OCI-LY7 (cell line): Measurements from ENCODE around the gene CD58. TPM values are rescaled to one million over a fixed set of nuclear protein-coding genes. Genes with fewer than 3 reads are reported as not detected.

ENCODE experiments used
- BruUV-seq: library from RNA; stranded (reverse); fragments of 400-500 nt; replicated peaks from 2 replicates; lab custom pipeline; 2021; lab: Mats Ljungman, UMichigan
- CTCF ChIA-PET: fragments of 300-600 bp; sonication (Branson Sonifier 250); formaldehyde crosslinking; loops from one replicate; lab custom pipeline; 2022; ENCODE audit warnings: antibody characterized with exemption; ENCODE audit not compliant: unreplicated experiment; lab: Charles Lee
- POLR2A ChIA-PET: fragments of 300-600 bp; sonication (Branson Sonifier 250); formaldehyde crosslinking; loops from one replicate; lab custom pipeline; 2022; ENCODE audit warnings: antibody characterized with exemption; lab: Charles Lee
- DNase-seq: peaks from one replicate; pipeline ENCODE4 v3.0.0-alpha.2; 2015; ENCODE audit warnings: low spot score
- H2AFZ ChIP-seq: fragments of 200-600 bp; sonication (generic), shearing (Covaris generic); 2 replicates; pipeline ENCODE4 v1.6.1; 2014; ENCODE audit warnings: mild to moderate bottlenecking, antibody characterized with exemption, low read length, moderate library complexity
- H3K27ac ChIP-seq: fragments of 200-600 bp; sonication (generic); 2 replicates; pipeline ENCODE4 v1.5.1; 2014; ENCODE audit warnings: mixed run types, low read depth, mild to moderate bottlenecking, moderate library complexity, low read length, inconsistent platforms; ENCODE audit not compliant: poor library complexity, severe bottlenecking
- H3K36me3 ChIP-seq: fragments of 200-600 bp; sonication (generic); 2 replicates; pipeline ENCODE4 v1.6.1; 2014; ENCODE audit warnings: mild to moderate bottlenecking, antibody characterized with exemption, low read length, moderate library complexity, mixed read lengths; ENCODE audit not compliant: insufficient read depth
- H3K4me1 ChIP-seq: fragments of 200-600 bp; sonication (generic); 2 replicates; pipeline ENCODE4 v1.5.1; 2014; ENCODE audit warnings: mild to moderate bottlenecking, low read length; ENCODE audit not compliant: insufficient read depth, poor library complexity, severe bottlenecking
- H3K4me2 ChIP-seq: fragments of 200-600 bp; sonication (generic); 2 replicates; pipeline ENCODE4 v1.6.1; 2014; ENCODE audit warnings: mild to moderate bottlenecking, low read length
- H3K4me3 ChIP-seq: fragments of 200-600 bp; sonication (generic); 2 replicates; pipeline ENCODE4 v1.5.1; 2014; ENCODE audit warnings: mild to moderate bottlenecking, low read depth, low read length; ENCODE audit not compliant: poor library complexity, severe bottlenecking
- H3K79me2 ChIP-seq: fragments of 200-600 bp; sonication (generic); 2 replicates; pipeline ENCODE4 v1.6.1; 2016; ENCODE audit warnings: low read depth, mild to moderate bottlenecking, low read length, moderate library complexity, mixed read lengths; ENCODE audit not compliant: insufficient read depth
- H3K9me2 ChIP-seq: fragments of 200-600 bp; sonication (generic); 2 replicates; pipeline ENCODE4 v1.6.1; 2016; ENCODE audit warnings: mild to moderate bottlenecking, low read length, mixed read lengths; ENCODE audit not compliant: insufficient read depth
- H3K9me3 ChIP-seq: fragments of 200-600 bp; sonication (generic); 2 replicates; pipeline ENCODE4 v1.6.1; 2014; ENCODE audit warnings: mild to moderate bottlenecking, mixed run types, low read length, mixed read lengths
- H4K20me1 ChIP-seq: fragments of 200-600 bp; sonication (generic); 2 replicates; pipeline ENCODE4 v1.6.1; 2014; ENCODE audit warnings: mild to moderate bottlenecking, antibody characterized with exemption, low read length, moderate library complexity, mixed read lengths; ENCODE audit not compliant: insufficient read depth
- CTCF ChIP-seq: fragments of 200-600 bp; sonication (generic); conservative IDR thresholded peaks from 2 replicates; pipeline ENCODE4 v1.5.1; 2014; ENCODE audit warnings: mild to moderate bottlenecking, antibody characterized with exemption, low read length, moderate library complexity, mixed read lengths
- EZH2phosphoT487 ChIP-seq: fragments of 200-600 bp; sonication (generic); IDR thresholded peaks from 2 replicates; pipeline ENCODE4 v1.6.1; 2018; ENCODE audit warnings: low read depth, borderline replicate concordance, mild to moderate bottlenecking, mixed run types, antibody characterized with exemption, low read length, moderate library complexity, mixed read lengths
- intact Hi-C: fragments of 100-400 bp; cut with micrococcal nuclease; formaldehyde crosslinking; loops from one replicate; pipeline ENCODE4 v1.10.0; 2022; ENCODE audit not compliant: unreplicated experiment
- total RNA-seq, 2 experiments: library from RNA; depleted of rRNA in 1 of 2; stranded (reverse); fragments of >200 nt in 1 of 2; shearing (Covaris generic) in 1 of 2; gene quantifications; 2 replicates each; pipeline ENCODE4 v1.2.3, GENCODE V29; 2014 to 2022

Gene CD58
- total RNA-seq, 2 experiments from 2014 or later: 3.3 TPM; not detected in 1

DNA sequence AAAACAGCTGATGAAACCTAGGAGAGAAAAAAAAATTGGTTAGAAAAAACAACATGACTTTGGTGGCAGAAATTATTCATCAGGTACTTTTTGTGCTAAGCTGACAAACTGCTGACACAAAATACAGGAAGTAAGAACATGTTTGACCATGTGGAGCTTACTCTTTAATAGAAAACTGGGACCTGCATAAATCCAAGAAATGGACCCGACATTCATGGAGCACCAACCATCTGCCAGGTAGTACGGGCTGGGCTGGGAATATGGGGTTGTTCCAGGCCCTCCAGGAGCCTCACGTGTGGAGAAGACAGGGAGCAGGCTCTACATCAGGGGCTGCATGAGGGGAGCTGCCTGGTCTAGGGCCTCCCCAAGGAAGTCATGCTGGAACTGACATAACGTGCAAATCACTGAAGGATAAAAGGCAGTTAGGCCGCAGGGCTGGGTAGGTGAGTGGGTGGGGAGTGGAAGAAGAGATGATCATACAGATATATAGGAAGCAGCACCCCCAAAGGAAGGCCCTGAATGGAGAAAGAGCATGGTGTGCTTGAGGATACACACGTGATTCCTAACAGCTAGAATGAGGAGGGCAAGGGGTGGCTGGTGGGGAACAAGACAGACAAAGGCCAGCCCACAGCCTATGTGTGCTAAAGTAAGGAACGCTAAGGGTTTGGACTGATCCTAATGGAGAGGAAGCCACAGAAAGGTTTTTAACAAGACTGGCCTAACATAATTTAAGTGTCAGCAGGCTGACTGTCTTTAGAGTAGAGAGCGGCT, 26.1 kb downstream of the CD58 start:
- no peaks in the 10 kb centered on the region for H3K9me3 ChIP-seq
- no peak for TF ChIP-seq CTCF
- TF ChIP-seq EZH2phosphoT487: no peak
- H3K36me3 ChIP-seq: no peaks in the 10 kb centered on the region
- intact Hi-C loops: no loop called here
- CTCF ChIA-PET: no interaction called here
- no peak for DNase-seq
- H3K9me2 ChIP-seq: no peaks in the 10 kb centered on the region
- BruUV-seq: no TSS peak
- POLR2A ChIA-PET: interaction anchor here (1.2 kb wide), 1 partner anchor 446 kb away, joined by 3 read pairs; no protein-coding TSS in a partner anchor
- no peak overlapping the region for H3K27ac ChIP-seq
- H3K4me2 ChIP-seq: no peak overlapping the region
- H3K79me2 ChIP-seq: no peaks in the 10 kb centered on the region
- no peaks in the 10 kb centered on the region for H4K20me1 ChIP-seq
- no peak overlapping the region for H3K4me3 ChIP-seq
- peaks cover 6% of the 10 kb centered on the region for H3K4me1 ChIP-seq
- H2AFZ ChIP-seq: no peak overlapping the region

GRCh38 chr1:116540088-116540487, 30.7 kb downstream of the CD58 start:
- Histone ChIP-seq H3K9me2 (no peaks in the 10 kb centered on the region), H3K9me3 (no peaks in the 10 kb centered on the region), H3K4me2 (no peak overlapping the region), H3K4me3 (no peak overlapping the region), H4K20me1 (no peaks in the 10 kb centered on the region), H3K79me2 (no peaks in the 10 kb centered on the region), H3K36me3 (no peaks in the 10 kb centered on the region), H2AFZ (no peak overlapping the region), H3K4me1 (peaks cover 9% of the 10 kb centered on the region), H3K27ac (no peak overlapping the region)
- TF ChIP-seq CTCF (no peak), EZH2phosphoT487 (no peak)
- DNase-seq: peak; percentile 5
- no TSS peak for BruUV-seq
- ChIA-PET POLR2A (no interaction called here), CTCF (no interaction called here)
- intact Hi-C loops: no loop called here

DNA sequence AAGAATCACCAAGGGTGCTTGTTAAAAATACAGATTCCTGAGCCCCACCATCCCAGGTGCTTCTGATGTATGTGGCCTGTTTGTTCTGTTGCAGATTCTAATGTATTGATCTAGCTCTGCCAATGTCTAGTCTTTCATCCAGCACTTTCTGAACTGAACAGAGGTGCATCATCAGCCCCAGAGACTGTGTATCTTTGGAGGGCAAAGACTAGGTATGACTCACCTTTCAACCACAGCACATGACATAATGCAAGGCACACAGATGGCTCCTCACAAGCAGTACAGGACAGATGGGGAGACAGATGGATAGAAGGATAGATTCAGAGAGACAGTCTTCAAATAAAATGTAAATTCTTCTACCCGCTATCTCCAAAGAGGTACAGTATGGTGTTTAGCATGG, 32.3 kb downstream of the CD58 start:
- BruUV-seq: no TSS peak
- no peak overlapping the region for H3K27ac ChIP-seq
- TF ChIP-seq CTCF: no peak
- TF ChIP-seq EZH2phosphoT487: no peak
- H3K4me2 ChIP-seq: no peak overlapping the region
- intact Hi-C loops: no loop called here
- no peak overlapping the region for H3K4me3 ChIP-seq
- H3K79me2 ChIP-seq: no peaks in the 10 kb centered on the region
- no peak for DNase-seq
- POLR2A ChIA-PET: no interaction called here
- H3K36me3 ChIP-seq: no peaks in the 10 kb centered on the region
- H3K4me1 ChIP-seq: peaks cover 9% of the 10 kb centered on the region
- no peaks in the 10 kb centered on the region for H4K20me1 ChIP-seq
- no peak overlapping the region for H2AFZ ChIP-seq
- CTCF ChIA-PET: no interaction called here
- no peaks in the 10 kb centered on the region for H3K9me3 ChIP-seq
- no peaks in the 10 kb centered on the region for H3K9me2 ChIP-seq
